K562 (cell line): ENCODE results near the gene VRK1.

Source experiments
- HCFC1 ChIP-seq: IDR thresholded peaks from 2 replicates; pipeline ENCODE4 v1.6.1; 2012; ENCODE audit warnings: low read depth, low read length, improper control_type of control experiment
- HDAC2 ChIP-seq: fragments of 450-650 bp; IDR thresholded peaks from 2 replicates; pipeline ENCODE4 v1.6.1; 2016; ENCODE audit warnings: mild to moderate bottlenecking
- MYBL2 ChIP-seq, 2 experiments: fragments of 450-650 bp in 1 of 2; sonication (generic) in 1 of 2; formaldehyde crosslinking in 1 of 2; IDR thresholded peaks; 2 replicates each; pipeline versions ENCODE4 v1.6.1 to v1.8.1; 2017 to 2022; ENCODE audit warnings: borderline replicate concordance in 1 of 2, inconsistent platforms in 1 of 2, low read depth in 1 of 2, mild to moderate bottlenecking in 1 of 2, missing genetic modification reagents in 1 of 2, moderate library complexity in 1 of 2

GRCh38 chr14:96826818-96827217 is 29.6 kb downstream of the VRK1 start:
- TF ChIP-seq HCFC1 (no peak), MYBL2 (IDR thresholded peaks at IDR 0.05; ENCODE audit: low read depth) (no peak), MYBL2 (CRISPR knock-in tag; IDR thresholded peaks at IDR 0.05; ENCODE audit: borderline replicate concordance) (no peak), HDAC2 (no peak)
